NCI-H510A treated with DMSO at 0.1 percent for 48 hours (cell line): Measurements from ENCODE around the gene TBCK.

ENCODE experiments used
- DNase-seq: peaks from one replicate; lab custom pipeline; 2025; lab: John Stamatoyannopoulos, UW

The TBCK gene

DNA sequence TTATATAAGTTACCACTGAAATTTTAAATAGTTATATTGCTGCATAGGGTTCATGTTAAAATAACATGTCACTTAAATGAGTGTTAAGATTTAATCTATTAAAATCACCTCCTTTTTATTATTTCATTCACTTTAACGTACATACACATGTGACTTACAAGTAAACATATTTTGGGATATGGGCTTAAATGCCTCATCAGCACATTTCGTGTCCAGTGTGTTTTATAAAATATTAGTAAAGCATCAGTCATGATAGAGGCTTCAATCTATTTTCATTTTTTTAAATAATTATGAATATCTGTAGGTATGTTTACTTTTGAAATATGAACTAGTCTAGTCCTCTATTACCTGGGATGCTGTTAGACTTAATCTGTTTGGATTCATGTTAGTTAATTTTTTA, 277.1 kb downstream of the TBCK start:
- DNase-seq: no peak

DNA sequence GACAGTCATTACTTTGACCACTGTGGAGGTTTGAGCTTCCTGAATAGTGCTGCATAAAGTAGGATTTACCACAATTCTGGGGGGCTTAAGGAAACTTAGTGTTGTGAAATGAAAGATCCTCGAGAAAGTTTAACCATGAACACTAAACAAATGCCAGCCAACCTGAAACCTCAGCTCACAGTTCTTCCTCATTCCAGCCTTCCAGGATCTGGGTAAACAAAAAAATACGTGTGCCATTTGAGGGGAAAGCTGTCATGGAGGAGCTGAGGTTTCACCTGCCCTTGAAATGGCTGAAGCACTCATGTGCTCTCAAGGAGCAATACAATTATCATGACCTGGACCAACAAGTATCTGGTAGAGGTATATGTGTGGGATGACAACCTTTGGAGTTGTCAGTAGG, 278.0 kb downstream of the TBCK start:
- peak; percentile 2 for DNase-seq

DNA sequence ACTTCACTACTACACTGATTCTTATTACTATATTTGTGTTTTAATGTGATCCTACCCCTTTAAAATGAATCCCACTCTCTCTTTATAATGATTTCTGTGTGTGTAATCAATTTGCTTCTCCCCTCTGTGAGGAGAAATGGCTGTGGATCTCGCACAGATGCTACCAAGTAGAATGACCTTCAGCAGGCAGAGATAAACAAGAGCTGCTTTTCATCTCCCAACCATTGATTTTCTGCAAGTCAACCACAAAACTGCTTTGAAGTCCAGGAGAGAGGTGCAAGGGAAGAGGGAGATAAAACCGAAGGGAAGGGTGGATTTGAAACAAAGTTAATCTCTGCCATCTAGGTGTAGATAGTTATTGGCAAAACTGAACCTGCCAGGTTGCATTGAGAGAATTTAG, 279.2 kb downstream of the TBCK start:
- no peak for DNase-seq

DNA sequence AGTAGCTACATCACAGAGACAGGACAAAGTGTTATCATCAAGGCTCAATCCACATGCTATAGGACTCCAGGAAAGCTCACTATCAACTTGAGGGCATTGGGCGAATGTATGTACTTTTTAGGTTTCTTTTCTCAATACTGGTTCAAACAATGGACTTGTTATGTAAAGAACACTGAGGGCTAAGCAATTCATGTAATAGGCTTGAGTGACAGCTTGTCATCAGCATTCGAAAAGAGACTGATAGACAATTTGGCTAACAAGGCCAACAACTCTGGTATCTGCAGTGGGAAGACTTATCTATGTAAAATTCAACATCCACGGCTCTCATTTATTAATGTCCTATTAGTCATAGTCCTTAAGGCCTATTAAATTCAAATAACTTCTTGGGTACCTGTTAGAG, 279.7 kb downstream of the TBCK start:
- no peak for DNase-seq

DNA sequence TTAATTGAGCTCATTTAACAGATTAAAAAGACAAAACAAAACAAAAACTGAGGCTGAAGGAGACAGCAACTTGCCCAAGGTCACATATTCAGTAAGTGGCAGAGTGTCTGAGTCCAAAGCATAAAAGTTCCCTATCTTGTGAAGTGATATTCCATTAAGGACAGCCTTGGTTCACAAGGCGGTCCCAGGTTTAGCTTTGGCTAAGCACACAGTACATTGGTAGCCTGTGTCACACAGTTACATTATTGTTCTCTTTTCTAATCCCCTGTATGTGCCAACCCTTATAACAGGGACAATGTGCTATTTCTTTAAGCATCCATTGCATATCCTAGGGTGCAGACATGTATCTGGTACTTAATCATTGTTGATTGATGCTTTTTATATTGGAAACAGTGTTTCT, 280.8 kb downstream of the TBCK start:
- no peak for DNase-seq

DNA sequence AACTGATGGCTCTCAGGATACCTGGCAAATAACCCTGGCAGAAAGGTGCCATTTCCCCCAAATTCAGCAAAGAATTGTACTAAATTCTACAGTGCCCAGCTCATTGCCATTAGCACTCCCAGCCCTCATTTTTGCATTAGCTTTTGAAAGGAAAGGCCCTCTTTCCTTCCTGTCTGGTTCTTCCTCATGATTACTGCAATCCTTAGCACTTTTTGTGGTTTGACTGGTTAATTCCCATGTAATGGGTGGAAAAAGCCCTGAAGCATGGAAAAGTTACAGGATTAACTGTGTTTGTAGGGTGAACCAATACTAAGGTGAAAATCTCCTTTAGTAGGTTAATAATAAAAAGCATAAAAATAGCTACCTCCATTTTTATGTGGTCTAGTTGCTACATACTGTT, 281.3 kb downstream of the TBCK start:
- no peak for DNase-seq

DNA sequence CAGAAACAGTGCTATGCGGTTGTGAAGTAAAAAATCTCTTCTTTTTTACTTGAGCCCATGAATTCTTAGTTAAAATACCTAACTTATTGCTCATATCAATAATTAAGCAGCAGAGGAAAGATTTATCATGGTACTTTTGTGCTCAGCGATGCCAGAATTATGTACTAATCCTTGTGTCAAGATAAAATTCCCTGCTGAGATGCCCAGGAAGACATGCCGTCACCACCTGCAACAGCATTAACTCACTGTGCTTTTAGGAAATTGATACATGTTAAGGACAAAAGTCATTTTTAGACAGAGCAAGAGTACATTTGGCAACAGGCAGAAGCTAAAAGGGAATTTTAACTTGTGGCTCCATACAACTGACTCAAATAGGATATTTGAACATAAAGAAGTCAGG, 281.8 kb downstream of the TBCK start:
- DNase-seq: no peak

DNA sequence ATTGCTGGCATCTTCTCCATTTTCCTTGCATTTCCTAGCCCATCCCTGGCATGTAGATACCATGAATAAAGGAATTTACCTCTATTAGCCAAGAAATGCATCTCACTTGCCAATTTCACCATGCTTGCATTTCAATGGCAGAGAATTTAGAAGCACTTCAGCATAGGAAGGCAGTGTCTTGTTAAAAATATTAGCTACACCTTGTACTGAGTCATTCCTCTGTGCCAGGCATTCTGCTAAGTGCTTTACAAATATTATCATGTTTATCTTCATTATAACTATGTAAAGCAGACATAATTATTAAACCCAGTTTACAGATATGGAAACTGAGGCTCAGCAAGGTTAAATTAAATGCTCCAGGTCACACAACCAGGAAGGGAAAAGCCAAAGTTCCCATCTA, 282.5 kb downstream of the TBCK start:
- DNase-seq: no peak

DNA sequence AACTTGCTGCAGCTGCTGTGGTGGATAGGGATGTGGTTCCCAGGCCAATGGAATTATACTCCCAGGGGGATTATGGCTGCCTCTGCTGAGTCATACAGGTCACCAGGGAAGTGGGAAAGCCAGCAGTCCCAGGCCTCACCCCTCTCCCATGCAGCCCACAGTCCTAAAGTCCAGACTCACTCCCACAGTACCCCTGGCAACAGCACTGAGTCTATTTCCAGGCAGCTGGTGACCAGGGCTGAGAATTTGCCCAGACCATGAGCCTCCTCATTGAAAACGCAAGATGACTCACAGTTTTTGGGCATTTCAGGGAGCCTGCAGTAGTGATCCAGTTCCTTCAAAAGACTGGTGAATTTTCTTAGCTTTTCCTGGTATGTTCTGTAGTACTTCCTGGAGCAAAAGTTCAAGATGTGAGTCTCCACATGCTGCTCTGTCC, 283.1 kb downstream of the TBCK start:
- no peak for DNase-seq

DNA sequence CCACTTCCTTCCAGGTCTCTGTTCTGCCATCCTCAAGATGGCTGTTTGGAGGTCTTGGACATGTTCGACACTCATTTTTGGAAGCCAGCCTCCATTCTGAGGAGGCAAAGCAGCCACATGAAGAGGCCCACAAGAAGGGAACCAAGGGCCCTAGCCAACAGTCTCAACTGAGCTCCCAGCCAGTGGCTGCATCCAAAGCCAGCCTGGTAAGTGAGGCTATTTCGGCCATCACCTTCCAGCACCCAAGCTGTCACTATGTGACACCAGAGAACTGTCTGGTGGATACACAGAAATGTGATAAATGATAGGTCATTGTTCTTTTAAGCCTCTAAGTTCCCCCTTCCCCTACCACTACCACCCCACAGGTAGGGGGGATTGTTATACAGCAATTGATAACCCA, 293.6 kb downstream of the TBCK start:
- no peak for DNase-seq

DNA sequence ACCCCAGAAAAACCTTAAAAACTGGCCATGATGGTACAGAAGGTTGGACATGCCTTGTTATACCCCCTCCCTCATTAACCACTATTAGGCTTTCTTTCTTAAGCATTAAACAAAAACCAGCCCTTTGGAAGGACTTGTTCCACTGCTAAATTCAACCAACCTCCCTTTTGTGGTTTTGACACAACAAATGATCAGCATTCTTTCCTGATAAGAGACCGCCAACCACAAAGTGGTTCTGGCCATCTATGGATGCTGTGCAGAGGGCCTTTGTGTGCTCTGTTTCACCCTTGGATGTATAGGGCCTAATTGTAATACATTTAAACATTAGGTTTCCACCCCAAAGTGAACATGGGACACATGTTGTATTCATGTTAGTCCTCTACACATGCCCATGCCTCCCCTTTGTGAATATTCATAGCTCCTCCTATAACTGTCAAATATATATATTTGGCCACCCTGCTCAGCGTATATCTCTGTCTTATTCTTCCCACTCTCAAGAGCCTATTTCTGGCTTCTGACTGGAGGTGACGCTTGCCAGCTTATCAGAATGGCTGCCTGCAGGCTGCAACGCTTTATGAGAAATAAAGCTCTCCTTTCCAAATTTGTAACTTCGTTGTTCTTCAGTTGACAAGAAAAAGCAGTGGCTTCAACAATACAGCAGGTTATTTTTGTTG, 294.1 kb downstream of the TBCK start:
- DNase-seq: no peak

DNA sequence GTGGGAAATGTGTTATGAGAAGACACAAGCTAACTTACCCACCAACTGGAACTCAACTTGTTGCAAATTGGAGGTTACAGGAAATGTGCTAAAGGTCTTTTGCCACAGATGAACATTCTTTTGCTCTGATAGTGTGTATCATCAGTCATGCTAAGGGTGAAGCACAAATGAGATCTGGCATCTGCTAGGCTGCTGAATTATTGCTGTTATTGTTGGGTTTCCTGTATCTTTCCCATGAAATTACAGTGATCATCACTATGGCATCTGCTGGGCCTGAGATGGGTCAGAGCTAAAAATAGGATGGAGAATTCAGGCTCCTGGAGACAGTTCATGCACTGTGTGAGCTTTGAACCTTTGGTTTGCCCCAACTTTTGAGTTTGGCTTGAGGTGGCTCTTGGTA, 296.2 kb downstream of the TBCK start:
- no peak for DNase-seq

DNA sequence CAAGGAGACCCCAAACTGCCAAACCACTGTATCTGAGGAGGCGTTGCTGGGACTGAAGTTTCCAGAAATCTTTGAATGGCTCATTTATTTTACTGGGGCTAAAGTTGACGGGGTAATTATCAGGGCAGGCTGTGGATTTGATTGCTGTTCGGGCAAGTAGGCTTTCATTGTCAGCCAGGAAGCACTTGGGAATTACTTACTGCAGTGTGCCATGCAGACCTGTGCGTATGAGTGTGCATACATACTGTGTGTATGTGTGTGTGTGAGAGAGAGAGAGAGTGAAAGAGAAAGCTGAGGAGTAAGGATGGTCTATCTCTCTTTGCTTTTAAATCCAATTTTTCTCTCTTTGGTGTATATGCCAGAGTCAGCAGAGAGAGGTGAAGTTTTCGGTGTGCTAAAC, 298.0 kb downstream of the TBCK start:
- no peak for DNase-seq

DNA sequence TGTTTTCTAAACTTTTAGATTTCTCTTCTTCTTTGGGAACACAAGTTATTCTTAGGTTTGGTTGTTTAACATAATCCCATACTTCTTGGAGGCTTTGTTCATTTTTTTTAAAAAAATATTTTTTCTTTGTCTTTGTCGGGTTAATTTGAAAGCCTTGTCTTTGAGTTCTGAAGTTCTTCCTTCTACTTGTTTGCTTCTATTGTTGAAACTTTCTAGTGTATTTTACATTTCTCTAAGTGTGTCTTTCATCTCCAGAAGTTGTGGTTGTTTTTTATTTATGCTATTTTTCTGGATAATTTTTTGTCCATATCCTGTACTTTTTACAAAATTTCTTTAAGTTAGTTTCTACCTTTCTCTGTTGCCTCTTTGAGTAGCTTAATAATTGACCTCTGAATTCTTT, 304.6 kb downstream of the TBCK start:
- no peak for DNase-seq

DNA sequence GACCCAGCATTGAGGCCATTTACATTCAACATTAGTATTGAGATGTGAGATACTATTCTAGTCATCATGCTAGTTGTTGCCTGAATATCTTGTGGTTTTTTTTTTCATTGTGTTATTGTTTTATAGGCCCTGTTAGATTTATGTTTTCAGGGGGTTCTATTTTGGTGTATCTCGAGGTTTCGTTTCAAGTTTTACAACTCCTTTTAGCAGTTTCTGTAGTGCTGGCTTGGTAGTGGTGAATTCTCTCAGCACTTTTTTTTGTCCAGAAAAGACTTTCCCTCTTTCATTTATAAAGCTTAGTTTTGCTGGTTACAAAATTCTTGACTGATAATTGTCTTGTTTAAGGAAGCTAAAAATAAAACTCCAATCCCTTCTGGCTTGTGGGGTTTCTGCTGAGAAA, 305.2 kb downstream of the TBCK start:
- no peak for DNase-seq

DNA sequence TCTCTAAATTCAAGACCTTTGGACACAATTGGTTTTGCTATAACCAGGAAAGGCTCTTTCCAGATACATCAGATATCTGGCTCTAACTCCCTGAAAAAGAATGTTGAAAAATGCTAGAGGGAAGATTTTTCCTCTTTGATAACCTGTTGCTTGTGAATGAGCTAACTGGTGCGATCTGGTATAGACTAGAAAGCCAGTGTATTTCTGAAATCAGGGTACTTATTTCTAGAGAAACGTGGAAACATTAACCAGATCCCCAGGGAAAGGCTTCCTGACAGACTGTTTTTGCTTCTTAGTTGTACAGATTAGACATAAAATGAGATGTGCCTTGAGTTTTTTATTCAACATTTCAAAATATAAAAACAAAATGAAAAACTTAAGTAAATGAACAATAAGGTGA, 313.0 kb downstream of the TBCK start:
- no peak for DNase-seq

DNA sequence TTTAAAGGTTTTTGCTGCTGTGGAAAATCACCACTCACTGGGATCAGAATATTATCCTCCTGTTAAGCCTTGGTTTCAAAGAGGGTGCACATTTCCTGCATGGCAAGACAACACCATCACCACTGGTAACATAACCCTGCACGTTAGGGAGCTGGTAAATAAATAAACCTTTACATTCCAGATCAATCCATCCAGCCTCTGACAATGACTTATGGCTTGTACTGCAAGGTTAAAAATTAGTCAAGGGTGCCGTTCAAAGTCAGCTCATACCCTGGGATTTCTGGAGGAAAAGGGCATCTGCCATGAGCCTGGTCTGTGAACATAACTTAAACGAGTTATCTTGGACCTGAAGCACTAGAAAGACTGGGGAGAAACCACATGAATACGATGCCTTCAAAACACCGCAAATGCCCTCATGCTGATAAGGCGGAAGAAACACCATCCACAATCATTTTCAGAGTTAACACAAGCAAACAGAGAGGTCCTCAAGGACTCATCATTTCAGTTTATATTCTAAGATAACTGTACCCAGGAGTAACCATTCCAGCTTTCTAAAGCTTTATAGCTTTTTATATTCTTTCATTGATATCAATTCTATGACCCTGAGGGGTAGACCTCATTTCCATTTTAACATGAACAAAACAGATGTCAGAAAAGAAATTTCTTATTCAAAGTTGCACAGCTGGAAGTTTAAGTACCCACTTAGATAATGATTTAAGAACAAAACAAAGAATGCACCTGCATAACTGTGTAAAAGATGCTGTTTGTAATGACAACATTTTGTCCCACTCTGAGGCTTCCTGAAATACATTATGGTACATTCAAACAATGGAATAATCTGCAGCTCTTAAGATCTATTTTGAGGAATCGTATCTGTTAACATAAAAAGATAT, 317.6 kb downstream of the TBCK start:
- no peak for DNase-seq

DNA sequence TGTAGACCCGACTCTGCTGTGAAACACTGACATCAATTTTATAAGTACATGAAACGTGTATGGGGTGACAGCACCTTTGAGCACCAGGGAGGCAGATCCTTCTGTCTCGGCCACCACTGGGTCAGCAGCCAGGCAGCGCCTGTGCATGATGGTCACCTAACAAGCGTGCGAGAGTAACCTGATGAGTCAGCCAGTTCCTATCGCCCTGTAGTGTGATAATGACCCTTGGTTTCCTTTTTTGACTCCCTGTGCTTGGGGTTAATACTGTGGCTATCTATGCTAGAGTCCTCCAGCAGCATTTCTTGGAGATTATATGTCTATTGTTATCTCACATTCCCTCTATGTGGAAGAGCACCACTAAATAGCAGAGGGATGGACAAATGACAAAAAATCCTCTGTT, 319.2 kb downstream of the TBCK start:
- no peak for DNase-seq

DNA sequence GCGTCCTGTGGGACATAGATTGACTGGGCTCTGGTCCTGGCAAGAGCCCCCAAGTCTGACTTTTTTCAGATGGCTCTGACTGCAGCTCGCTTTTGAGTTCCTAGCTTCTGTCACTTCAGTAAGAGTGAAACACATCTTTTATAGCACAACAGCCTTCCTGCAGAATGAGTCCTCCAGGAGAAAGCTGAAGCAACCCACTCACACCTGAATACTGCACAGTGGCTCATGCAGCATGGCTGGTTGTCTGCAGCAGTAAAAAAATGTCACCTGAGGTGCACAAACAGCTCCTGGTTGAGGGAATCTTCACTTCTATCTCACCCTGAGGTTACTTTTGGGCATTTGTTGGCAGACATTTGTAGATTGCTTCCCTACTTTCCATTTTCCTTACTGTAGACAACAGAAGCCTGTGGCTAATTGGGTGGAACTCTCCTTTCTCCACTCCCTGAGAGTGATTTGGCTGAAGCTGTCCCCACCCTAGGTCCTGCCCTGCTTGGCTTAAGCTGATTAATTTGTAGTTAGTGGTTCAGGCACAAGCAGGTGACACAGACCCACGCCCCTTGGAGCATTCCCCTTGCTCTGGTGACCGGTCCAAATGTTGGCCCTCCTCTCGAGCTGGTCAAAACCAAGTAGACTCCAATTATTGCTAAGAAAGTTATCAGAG, 321.0 kb downstream of the TBCK start:
- DNase-seq: no peak

DNA sequence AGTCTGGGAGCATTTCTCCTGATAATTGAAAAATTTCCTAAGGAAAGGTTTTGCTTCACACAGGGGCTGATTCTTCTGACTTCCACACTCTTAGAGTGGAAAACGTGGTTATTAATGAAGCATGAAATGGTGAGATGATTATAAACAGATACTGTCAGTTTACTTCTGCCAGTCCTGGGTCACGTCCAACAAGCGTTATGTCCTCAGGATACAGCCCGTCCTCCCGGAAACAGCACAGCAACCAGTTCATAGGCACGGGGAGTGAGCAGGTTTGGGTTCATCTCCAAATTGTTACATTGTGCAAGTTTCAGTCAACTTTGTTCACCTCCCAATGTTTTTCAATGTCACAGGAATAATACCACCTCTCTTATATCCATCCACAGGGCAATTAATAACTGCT, 321.9 kb downstream of the TBCK start:
- no peak for DNase-seq

DNA sequence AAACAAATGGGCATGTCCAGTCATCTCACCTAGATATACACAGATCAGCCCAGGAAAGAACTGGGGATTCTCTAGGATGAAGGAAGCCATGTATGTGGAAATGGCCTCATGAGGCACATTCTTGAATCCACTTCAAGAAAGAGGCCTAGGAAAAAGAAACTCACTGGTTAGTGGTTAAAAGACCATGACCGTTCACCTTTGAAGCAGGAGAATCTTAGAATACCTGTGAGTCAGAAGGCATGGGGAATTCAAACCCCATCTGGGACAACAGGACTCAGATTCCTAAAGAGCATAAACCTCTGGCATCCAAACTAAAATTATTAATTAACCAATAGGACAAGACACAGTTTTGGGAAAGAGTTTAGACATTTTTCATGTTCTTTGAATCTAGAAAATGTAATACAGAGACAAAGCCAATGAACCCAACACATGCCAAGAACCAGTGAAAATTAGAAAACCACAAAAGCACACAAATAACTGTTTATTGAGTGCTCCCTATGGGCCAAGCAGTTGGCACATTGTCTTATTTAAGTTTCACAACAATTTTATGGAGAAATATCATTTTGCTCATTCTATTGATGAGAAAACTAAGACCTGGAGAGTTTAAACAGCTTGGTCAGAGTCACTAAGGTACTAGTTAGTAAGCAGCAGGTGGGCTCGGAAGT, 323.2 kb downstream of the TBCK start:
- no peak for DNase-seq

DNA sequence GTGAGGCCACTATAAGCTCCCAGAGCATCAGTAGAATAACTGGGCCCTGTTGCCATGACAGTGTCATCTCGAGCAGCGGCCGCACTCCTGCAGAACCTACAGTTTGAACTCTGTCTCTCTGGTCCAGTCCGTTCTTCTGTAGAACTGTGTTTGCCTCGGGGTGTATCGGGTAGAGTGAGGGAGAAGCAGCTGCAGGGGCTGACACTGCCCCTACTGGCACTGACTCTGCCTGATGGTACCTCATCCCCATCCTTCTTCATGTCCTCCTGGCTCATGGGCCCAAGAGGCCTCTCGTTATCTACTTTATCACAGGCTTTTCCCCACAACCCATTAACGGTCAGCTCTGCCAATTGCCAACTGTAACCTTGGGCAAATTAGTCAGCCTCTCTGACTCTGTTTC, 324.3 kb downstream of the TBCK start:
- DNase-seq: no peak
